Stomach (tissue), 9 donors: ENCODE results near the gene SERPINB10. TPM values are rescaled to one million over a fixed set of nuclear protein-coding genes. Genes with fewer than 3 reads are reported as not detected.

Experiments used
- DNase-seq, 2 donors: peaks; one replicate each; pipeline versions ENCODE4 v3.0.0 to v3.0.0-alpha.2; 2013 to 2019
- H3K27ac ChIP-seq, 5 donors: fragments of 200-600 bp in 4 of 5; sonication (generic) in 4 of 5; one replicate each; pipeline ENCODE4 v1.5.1; 2013 to 2019; ENCODE audit warnings: mild to moderate bottlenecking in 1 of 5, moderate library complexity in 1 of 5
- H3K27me3 ChIP-seq, 3 donors: fragments of 200-600 bp; sonication (generic); one replicate each; pipeline ENCODE4 v1.5.1; 2017 to 2019; ENCODE audit warnings: mixed run types in 1 of 3
- H3K36me3 ChIP-seq, 4 donors: fragments of 200-600 bp; sonication (generic); 1 replicate in 3 of 4; 2 replicates in 1 of 4; pipeline ENCODE4 v1.5.1; 2016 to 2019
- H3K4me1 ChIP-seq, 4 donors: fragments of 200-600 bp; sonication (generic); one replicate each; pipeline ENCODE4 v1.5.1; 2016 to 2019
- H3K4me3 ChIP-seq, 4 donors: fragments of 200-600 bp; sonication (generic) in 3 of 4; one replicate each; pipeline ENCODE4 v1.5.1; 2016 to 2019; ENCODE audit warnings: mild to moderate bottlenecking in 1 of 4
- H3K9me3 ChIP-seq, 4 donors: fragments of 200-600 bp; sonication (generic); one replicate each; pipeline ENCODE4 v1.5.1; 2016 to 2019
- CTCF ChIP-seq, 7 experiments: fragments of 450-650 bp in 4 of 7; fragments of 200-600 bp in 3 of 7; sonication (generic) in 3 of 7; IDR thresholded peaks; one replicate each; pipeline ENCODE4 v1.5.1; 2016 to 2019; ENCODE audit warnings: antibody characterized with exemption in 7 of 7, control low read depth in 2 of 7, mild to moderate bottlenecking in 1 of 7
- EP300 ChIP-seq: sonication (generic); formaldehyde crosslinking; IDR thresholded peaks from one replicate; pipeline ENCODE4 v1.6.1; 2017; ENCODE audit warnings: antibody characterized with exemption
- POLR2A ChIP-seq, 4 donors: fragments of 450-650 bp; IDR thresholded peaks; one replicate each; pipeline ENCODE4 v1.6.1; 2016; ENCODE audit warnings: antibody characterized with exemption in 4 of 4, control low read depth in 2 of 4, mild to moderate bottlenecking in 1 of 4, moderate library complexity in 1 of 4
- POLR2AphosphoS5 ChIP-seq, 3 donors: sonication (generic); formaldehyde crosslinking; IDR thresholded peaks; one replicate each; pipeline ENCODE4 v1.6.1; 2016; ENCODE audit warnings: antibody characterized with exemption in 3 of 3
- WGBS, 5 donors: extraction: QIAGEN DNeasy Blood & Tissue Kit in 3 of 5; methylation state at CpG; one replicate each; pipeline versions ENCODE4 v1.1.5 to v1.1.7; 2013 to 2018; 5-methylcytosine and 5-hydroxymethylcytosine counted together
- intact Hi-C: fragments of 100-400 bp; cut with DNase I; formaldehyde crosslinking; loops from one replicate; pipeline ENCODE4 v1.15.1; 2023; ENCODE audit warnings: low total_unique reads
- polyA plus RNA-seq, 3 donors: library from polyadenylated mRNA; stranded (reverse); fragments of 200-250 nt; gene quantifications; one replicate each; pipeline ENCODE4 v1.2.3, GENCODE V29; 2013
- total RNA-seq, 5 donors: library from RNA; depleted of rRNA; stranded (reverse); fragments of >200 nt; gene quantifications; one replicate each; pipeline versions ENCODE4 v1.1.0 to v1.2.3, GENCODE V29; 2014 to 2016
- donor health status: healthy with polysubstance abuse.
- donor health status: Bipolar disorder and iron deficiency.
- donor health status: healthy.

SERPINB10 gene
- total and polyA plus RNA-seq, 8 donors, result 0.10 to 0.73 TPM; not detected in 6

DNA sequence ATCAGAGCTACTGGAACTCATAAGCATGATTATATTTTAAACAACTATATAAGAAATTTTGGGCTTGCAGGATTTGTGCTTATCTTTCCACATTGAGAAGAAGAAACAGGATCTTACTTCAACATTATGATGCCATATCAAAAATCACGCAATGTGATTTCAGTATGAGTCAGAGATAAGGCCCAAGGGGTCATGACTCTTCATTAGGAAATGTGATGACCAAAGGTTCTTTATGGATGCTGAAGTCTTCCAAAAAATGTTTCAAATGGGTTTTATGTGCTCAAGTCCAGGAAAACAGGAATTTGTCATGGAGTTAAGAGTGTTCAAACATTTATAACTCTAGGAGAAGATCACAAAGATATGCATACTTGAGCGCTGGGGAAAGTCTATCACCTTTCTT lies 28.0 kb upstream of the SERPINB10 start:
- DNase-seq, result no peak
- H3K27me3 ChIP-seq, result no peaks in the 10 kb centered on the region
- H3K4me1 ChIP-seq, result peaks cover 0 to 5% (median 0%) of the 10 kb centered on the region in 4 donors
- no peak overlapping the region for H3K4me3 ChIP-seq
- no peaks in the 10 kb centered on the region for H3K9me3 ChIP-seq
- H3K36me3 ChIP-seq, result no peaks in the 10 kb centered on the region
- intact Hi-C loops, result no loop called here
- TF ChIP-seq CTCF (IDR thresholded peaks at IDR 0.05), result no peak
- TF ChIP-seq POLR2A (IDR thresholded peaks at IDR 0.05), result no peak
- TF ChIP-seq POLR2AphosphoS5 (IDR thresholded peaks at IDR 0.05), result no peak
- no peak for TF ChIP-seq EP300
- 54 to 70% (median 63%) methylated on average over 2 of the region's 2 CpGs for WGBS, 5 donors
- H3K27ac ChIP-seq, result no peak overlapping the region

DNA sequence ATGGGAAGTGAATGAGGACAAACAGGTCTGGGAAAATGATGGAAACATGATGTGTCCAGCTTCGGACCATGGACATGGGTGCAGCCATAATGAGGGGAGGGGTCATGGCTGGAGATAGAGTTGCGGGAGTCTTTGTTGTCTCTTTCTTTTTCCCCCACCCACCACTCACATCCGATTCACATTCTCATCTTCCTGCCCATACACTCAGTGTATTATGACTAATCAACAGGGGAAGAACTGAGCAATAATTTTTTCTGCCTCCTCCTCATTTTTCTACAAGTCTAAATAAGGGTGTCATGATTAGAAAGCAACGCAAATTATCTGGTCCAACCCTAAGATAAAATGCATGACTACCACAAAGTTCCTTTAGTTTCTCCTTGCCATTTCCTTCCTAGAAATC lies 25.9 kb upstream of the SERPINB10 start:
- no peak for DNase-seq
- Histone ChIP-seq H3K36me3 (no peaks in the 10 kb centered on the region), H3K27ac (no peak overlapping the region), H3K4me3 (no peak overlapping the region), H3K9me3 (no peaks in the 10 kb centered on the region), H3K4me1 (peaks cover 0 to 5% (median 0%) of the 10 kb centered on the region in 4 donors), H3K27me3 (no peaks in the 10 kb centered on the region)
- intact Hi-C loops, result no loop called here
- TF ChIP-seq POLR2AphosphoS5 (IDR thresholded peaks at IDR 0.05) (no peak), CTCF (IDR thresholded peaks at IDR 0.05) (no peak), EP300 (no peak), POLR2A (IDR thresholded peaks at IDR 0.05) (no peak)
- 68 to 80% (median 73%) methylated on average over 4 of the region's 4 CpGs for WGBS, 5 donors

- intact Hi-C loops, result no loop called here
- H3K27ac ChIP-seq, result peak overlapping the region in 1 of 5 donors; percentile 33
- 28 to 55% (median 46%) methylated on average over 8 of the region's 8 CpGs for WGBS, 5 donors
These were observed 25.2 kb upstream of the SERPINB10 start for GRCh38 chr18:63882333-63883141.

GRCh38 chr18:63883617-63884016 lies 24.1 kb upstream of the SERPINB10 start:
- no peaks in the 10 kb centered on the region for H3K9me3 ChIP-seq

More at GRCh38 chr18:63882333-63883141, 25.2 kb upstream of the SERPINB10 start:
- Histone ChIP-seq H3K9me3 (no peaks in the 10 kb centered on the region), H3K4me3 (no peak overlapping the region), H3K27me3 (no peaks in the 10 kb centered on the region), H3K36me3 (no peaks in the 10 kb centered on the region), H3K4me1 (peaks cover 0 to 5% (median 0%) of the 10 kb centered on the region in 4 donors)
- TF ChIP-seq POLR2AphosphoS5 (IDR thresholded peaks at IDR 0.05), result peak in 2 of 3 donors; percentile 79 to 84
- no peak for TF ChIP-seq EP300
- peak; percentile 50 to 58 for DNase-seq

More at GRCh38 chr18:63883617-63884016, 24.1 kb upstream of the SERPINB10 start:
- Histone ChIP-seq H3K4me1 (peaks cover 0 to 5% (median 0%) of the 10 kb centered on the region in 4 donors), H3K4me3 (no peak overlapping the region), H3K27ac (no peak overlapping the region), H3K27me3 (no peaks in the 10 kb centered on the region), H3K36me3 (no peaks in the 10 kb centered on the region)
- intact Hi-C loops, result no loop called here
- no peak for DNase-seq
- no peak for TF ChIP-seq POLR2A (IDR thresholded peaks at IDR 0.05)
- TF ChIP-seq CTCF (IDR thresholded peaks at IDR 0.05), result no peak
- TF ChIP-seq EP300, result no peak
- TF ChIP-seq POLR2AphosphoS5 (IDR thresholded peaks at IDR 0.05), result no peak
